Stimulated activated CD4-positive, alpha-beta T cell treated with anti-CD3 and anti-CD28 coated beads, Interleukin-4, amount 100 ng/mL, for 1 hour (primary cell): Measurements from ENCODE around the gene SPATA31A7.
"Not testable (repeated sequence)": the region's sequence is repeated elsewhere in the genome, so short reads cannot be mapped to it uniquely, and the experiment has no call there.

Source experiments
- DNase-seq: peaks from one replicate; pipeline ENCODE4 v3.0.0-alpha.2; 2020

The SPATA31A7 gene

DNA sequence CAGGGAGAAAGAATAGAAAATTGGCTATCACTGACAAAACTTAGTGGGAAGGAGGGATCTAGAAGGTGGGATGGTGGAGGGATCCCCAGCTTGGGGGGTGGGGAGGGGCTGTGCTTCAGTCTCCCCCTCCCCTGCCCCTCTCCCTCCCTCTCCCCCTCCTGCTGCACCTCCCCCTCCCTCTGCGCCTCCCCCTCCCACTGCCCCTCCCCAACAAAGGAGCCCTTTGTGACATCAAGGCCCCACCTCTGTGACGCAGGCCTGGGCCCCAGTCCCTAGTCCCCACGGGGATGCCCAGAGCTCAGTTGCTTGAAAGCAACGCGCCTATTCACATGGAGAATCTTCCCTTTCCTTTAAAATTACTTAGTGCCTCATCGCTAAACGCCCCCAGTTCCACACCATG, at the start of gene SPATA31A7:
Gene SPATA31A7, plus strand, starts transcription at position 301 of the 400 bp plus-strand sequence. Its CDS starts 29 bp downstream, at position 330.
- DNase-seq = not testable (repeated sequence)

DNA sequence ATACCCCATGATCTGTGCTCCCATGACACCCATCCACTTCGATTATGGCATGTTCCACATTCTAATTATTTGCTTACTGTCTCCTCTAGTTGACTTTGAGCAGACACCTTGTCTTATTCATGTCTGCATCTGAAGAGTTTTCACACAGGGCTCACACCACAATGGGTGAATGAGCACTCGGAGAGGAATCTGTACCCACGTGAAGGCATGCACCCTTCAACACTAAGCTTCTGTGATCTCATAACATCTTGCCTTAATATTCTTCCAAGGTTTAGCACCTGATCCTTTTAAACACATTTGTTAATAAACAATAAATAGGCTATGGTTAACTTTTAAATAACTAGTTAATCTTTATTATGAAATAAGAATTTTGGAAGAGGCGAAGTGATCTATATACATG, 36.6 kb downstream of the SPATA31A7 start:
- DNase-seq = not testable (repeated sequence)
